Astrocyte (in vitro differentiated cells and primary cell): ENCODE results near the gene GDPD5. TPM values are rescaled to one million over a fixed set of nuclear protein-coding genes. Genes with fewer than 3 reads are reported as not detected.

Experiments used
- DNase-seq: peaks from one replicate; pipeline ENCODE4 v3.0.0-alpha.2; 2010; ENCODE audit warnings: low read depth
- FAIRE-seq: peaks from 2 replicates; lab custom pipeline; 2011; peaks lifted over from hg19 to GRCh38; lab: Jason Lieb, UNC
- H2AFZ ChIP-seq: 2 replicates; pipeline ENCODE4 v1.6.0; 2012; ENCODE audit warnings: low read depth, low read length, inconsistent platforms
- H3K27ac ChIP-seq: 2 replicates; pipeline ENCODE4 v1.5.1; 2011; ENCODE audit warnings: low read depth, low read length, inconsistent platforms
- H3K27me3 ChIP-seq: 2 replicates; pipeline ENCODE4 v1.6.0; 2011; ENCODE audit warnings: low read length, inconsistent platforms; ENCODE audit not compliant: insufficient read depth
- H3K36me3 ChIP-seq: 2 replicates; pipeline ENCODE4 v1.5.1; 2011; ENCODE audit warnings: low read length, inconsistent platforms; ENCODE audit not compliant: insufficient read depth
- H3K4me1 ChIP-seq: 2 replicates; pipeline ENCODE4 v1.5.1; 2011; ENCODE audit warnings: low read length, inconsistent platforms; ENCODE audit not compliant: insufficient read depth
- H3K4me2 ChIP-seq: 2 replicates; pipeline ENCODE4 v1.6.0; 2012; ENCODE audit warnings: low read length, inconsistent platforms
- H3K4me3 ChIP-seq: 2 replicates; pipeline ENCODE4 v1.5.1; 2011; ENCODE audit warnings: low read depth, mild to moderate bottlenecking, low read length, inconsistent platforms; ENCODE audit not compliant: insufficient read depth
- H3K79me2 ChIP-seq: 2 replicates; pipeline ENCODE4 v1.6.0; 2012; ENCODE audit warnings: mild to moderate bottlenecking, low read length, inconsistent platforms; ENCODE audit not compliant: insufficient read depth
- H3K9ac ChIP-seq: 2 replicates; pipeline ENCODE4 v1.6.0; 2012; ENCODE audit warnings: mild to moderate bottlenecking, low read length, inconsistent platforms
- H3K9me3 ChIP-seq: 2 replicates; pipeline ENCODE4 v1.5.1; 2012; ENCODE audit warnings: low read depth, mild to moderate bottlenecking, low read length, inconsistent platforms; ENCODE audit not compliant: insufficient read depth
- H4K20me1 ChIP-seq: 2 replicates; pipeline ENCODE4 v1.6.0; 2012; ENCODE audit warnings: low read length, inconsistent platforms; ENCODE audit not compliant: insufficient read depth
- H3K27ac Mint-ChIP-seq: one replicate; pipeline ENCODE4 v1.8.0; 2021; ENCODE audit warnings: mild to moderate bottlenecking, mixed read lengths; ENCODE audit not compliant: unreplicated experiment
- H3K27me3 Mint-ChIP-seq: one replicate; pipeline ENCODE4 v1.8.0; 2021; ENCODE audit warnings: low read depth, mixed read lengths; ENCODE audit not compliant: unreplicated experiment
- H3K36me3 Mint-ChIP-seq: one replicate; pipeline ENCODE4 v1.8.0; 2021; ENCODE audit warnings: low read depth, mixed read lengths; ENCODE audit not compliant: unreplicated experiment
- H3K4me1 Mint-ChIP-seq: one replicate; pipeline ENCODE4 v1.8.0; 2021; ENCODE audit warnings: low read depth, mixed read lengths; ENCODE audit not compliant: unreplicated experiment
- H3K4me3 Mint-ChIP-seq: one replicate; pipeline ENCODE4 v1.8.0; 2021; ENCODE audit warnings: mild to moderate bottlenecking, moderate library complexity, mixed read lengths; ENCODE audit not compliant: unreplicated experiment
- H3K9me3 Mint-ChIP-seq: one replicate; pipeline ENCODE4 v1.8.0; 2021; ENCODE audit warnings: mild to moderate bottlenecking, mixed read lengths; ENCODE audit not compliant: unreplicated experiment
- EZH2 ChIP-seq: IDR thresholded peaks from 2 replicates; pipeline ENCODE4 v1.6.1; 2012; ENCODE audit warnings: mild to moderate bottlenecking, low read length, inconsistent platforms; ENCODE audit not compliant: insufficient read depth
- total RNA-seq: library from RNA; stranded (reverse); gene quantifications from 2 replicates; pipeline ENCODE4 v1.2.1, GENCODE V29; 2021
- TF ChIP-seq, protein P1 (sequence below): IDR thresholded peaks from 2 replicates; pipeline ENCODE4 v1.5.1; 2011; ENCODE audit warnings: low read depth, mild to moderate bottlenecking, inconsistent platforms, low read length, moderate library complexity; ENCODE audit not compliant: insufficient read depth

GDPD5 gene
- total RNA-seq, 1 donor from 2014 or later, result 9.4 TPM

GRCh38 chr11:75499423-75500190, 26.1 kb downstream of the GDPD5 start:
- H3K36me3 ChIP-seq, result no peaks in the 10 kb centered on the region
- DNase-seq (peak; percentile 97), FAIRE-seq (peak; percentile 95)
- peak overlapping the region; percentile 67 for H3K4me2 ChIP-seq
- Mint-ChIP-seq H3K4me3 (peak overlapping the region; percentile 34), H3K4me1 (peaks cover 23% of the 10 kb centered on the region), H3K27me3 (peaks cover 4% of the 10 kb centered on the region), H3K9me3 (no peaks in the 10 kb centered on the region), H3K36me3 (no peaks in the 10 kb centered on the region), H3K27ac (peak overlapping the region; percentile 34)
- no peak overlapping the region for H3K4me3 ChIP-seq
- H3K9ac ChIP-seq, result no peak overlapping the region
- no peaks in the 10 kb centered on the region for H3K9me3 ChIP-seq
- H3K79me2 ChIP-seq, result no peaks in the 10 kb centered on the region
- no peaks in the 10 kb centered on the region for H4K20me1 ChIP-seq
- H2AFZ ChIP-seq, result no peak overlapping the region
- peak overlapping the region; percentile 48 for H3K27ac ChIP-seq
- no peak for TF ChIP-seq EZH2
- TF ChIP-seq, protein P1, sequence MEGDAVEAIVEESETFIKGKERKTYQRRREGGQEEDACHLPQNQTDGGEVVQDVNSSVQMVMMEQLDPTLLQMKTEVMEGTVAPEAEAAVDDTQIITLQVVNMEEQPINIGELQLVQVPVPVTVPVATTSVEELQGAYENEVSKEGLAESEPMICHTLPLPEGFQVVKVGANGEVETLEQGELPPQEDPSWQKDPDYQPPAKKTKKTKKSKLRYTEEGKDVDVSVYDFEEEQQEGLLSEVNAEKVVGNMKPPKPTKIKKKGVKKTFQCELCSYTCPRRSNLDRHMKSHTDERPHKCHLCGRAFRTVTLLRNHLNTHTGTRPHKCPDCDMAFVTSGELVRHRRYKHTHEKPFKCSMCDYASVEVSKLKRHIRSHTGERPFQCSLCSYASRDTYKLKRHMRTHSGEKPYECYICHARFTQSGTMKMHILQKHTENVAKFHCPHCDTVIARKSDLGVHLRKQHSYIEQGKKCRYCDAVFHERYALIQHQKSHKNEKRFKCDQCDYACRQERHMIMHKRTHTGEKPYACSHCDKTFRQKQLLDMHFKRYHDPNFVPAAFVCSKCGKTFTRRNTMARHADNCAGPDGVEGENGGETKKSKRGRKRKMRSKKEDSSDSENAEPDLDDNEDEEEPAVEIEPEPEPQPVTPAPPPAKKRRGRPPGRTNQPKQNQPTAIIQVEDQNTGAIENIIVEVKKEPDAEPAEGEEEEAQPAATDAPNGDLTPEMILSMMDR, result no peak
- H3K27me3 ChIP-seq, result no peaks in the 10 kb centered on the region
- peaks cover 16% of the 10 kb centered on the region for H3K4me1 ChIP-seq

- Histone ChIP-seq H3K27me3 (no peaks in the 10 kb centered on the region), H3K9ac (no peak overlapping the region), H2AFZ (no peak overlapping the region), H4K20me1 (no peaks in the 10 kb centered on the region), H3K4me2 (peak overlapping the region; percentile 67), H3K4me1 (peaks cover 16% of the 10 kb centered on the region), H3K27ac (no peak overlapping the region), H3K9me3 (no peaks in the 10 kb centered on the region), H3K4me3 (no peak overlapping the region), H3K79me2 (no peaks in the 10 kb centered on the region), H3K36me3 (no peaks in the 10 kb centered on the region)
- Mint-ChIP-seq H3K27ac (no peak overlapping the region), H3K27me3 (peaks cover 4% of the 10 kb centered on the region), H3K9me3 (no peaks in the 10 kb centered on the region), H3K4me3 (no peak overlapping the region), H3K4me1 (peaks cover 23% of the 10 kb centered on the region), H3K36me3 (no peaks in the 10 kb centered on the region)
- DNase-seq (no peak), FAIRE-seq (no peak)
- TF ChIP-seq EZH2, result no peak
- TF ChIP-seq, protein P1, result no peak
These were observed 27.0 kb downstream of the GDPD5 start for GRCh38 chr11:75498556-75499255.
